Astrocyte of the spinal cord (primary cell): ENCODE measurements around the gene ATP8A1.

Experiments used
- DNase-seq: peaks from one replicate; pipeline ENCODE4 v3.0.0; 2011; ENCODE audit warnings: low read depth, low spot score
- H3K4me3 ChIP-seq: 2 replicates; pipeline ENCODE4 v1.5.1; 2011; ENCODE audit warnings: low read depth, mild to moderate bottlenecking, low read length, moderate library complexity
- in situ Hi-C: cut with HindIII; loops from 2 replicates; pipeline ENCODE4 v1.10.0; 2017; ENCODE audit warnings: low sequenced_read_pairs
- TF ChIP-seq, protein P1 (sequence below): IDR thresholded peaks from 2 replicates; pipeline ENCODE4 v1.5.1; 2012; ENCODE audit warnings: low read depth, mild to moderate bottlenecking, low read length, inconsistent platforms

Gene ATP8A1

DNA sequence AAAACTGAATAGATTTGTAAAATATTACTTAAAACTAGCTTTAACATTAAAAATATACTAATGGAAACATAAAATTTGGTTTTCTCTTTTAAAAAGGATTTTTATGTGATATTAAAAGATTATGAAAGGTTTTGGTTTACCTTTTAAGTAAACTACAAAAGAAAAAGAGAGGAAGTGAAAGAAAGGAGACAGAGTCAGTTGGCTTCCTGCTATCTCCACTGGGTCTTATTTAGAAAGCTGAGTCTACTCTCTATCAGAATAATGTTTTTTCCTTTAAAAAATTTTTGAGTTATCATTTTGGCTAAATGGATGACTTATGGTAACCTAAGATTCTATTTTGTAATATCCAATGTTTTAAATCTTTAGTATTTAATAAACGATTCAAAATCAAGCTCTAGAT, 21.6 kb upstream of the ATP8A1 start:
- TF ChIP-seq, protein P1, sequence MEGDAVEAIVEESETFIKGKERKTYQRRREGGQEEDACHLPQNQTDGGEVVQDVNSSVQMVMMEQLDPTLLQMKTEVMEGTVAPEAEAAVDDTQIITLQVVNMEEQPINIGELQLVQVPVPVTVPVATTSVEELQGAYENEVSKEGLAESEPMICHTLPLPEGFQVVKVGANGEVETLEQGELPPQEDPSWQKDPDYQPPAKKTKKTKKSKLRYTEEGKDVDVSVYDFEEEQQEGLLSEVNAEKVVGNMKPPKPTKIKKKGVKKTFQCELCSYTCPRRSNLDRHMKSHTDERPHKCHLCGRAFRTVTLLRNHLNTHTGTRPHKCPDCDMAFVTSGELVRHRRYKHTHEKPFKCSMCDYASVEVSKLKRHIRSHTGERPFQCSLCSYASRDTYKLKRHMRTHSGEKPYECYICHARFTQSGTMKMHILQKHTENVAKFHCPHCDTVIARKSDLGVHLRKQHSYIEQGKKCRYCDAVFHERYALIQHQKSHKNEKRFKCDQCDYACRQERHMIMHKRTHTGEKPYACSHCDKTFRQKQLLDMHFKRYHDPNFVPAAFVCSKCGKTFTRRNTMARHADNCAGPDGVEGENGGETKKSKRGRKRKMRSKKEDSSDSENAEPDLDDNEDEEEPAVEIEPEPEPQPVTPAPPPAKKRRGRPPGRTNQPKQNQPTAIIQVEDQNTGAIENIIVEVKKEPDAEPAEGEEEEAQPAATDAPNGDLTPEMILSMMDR = no peak

DNA sequence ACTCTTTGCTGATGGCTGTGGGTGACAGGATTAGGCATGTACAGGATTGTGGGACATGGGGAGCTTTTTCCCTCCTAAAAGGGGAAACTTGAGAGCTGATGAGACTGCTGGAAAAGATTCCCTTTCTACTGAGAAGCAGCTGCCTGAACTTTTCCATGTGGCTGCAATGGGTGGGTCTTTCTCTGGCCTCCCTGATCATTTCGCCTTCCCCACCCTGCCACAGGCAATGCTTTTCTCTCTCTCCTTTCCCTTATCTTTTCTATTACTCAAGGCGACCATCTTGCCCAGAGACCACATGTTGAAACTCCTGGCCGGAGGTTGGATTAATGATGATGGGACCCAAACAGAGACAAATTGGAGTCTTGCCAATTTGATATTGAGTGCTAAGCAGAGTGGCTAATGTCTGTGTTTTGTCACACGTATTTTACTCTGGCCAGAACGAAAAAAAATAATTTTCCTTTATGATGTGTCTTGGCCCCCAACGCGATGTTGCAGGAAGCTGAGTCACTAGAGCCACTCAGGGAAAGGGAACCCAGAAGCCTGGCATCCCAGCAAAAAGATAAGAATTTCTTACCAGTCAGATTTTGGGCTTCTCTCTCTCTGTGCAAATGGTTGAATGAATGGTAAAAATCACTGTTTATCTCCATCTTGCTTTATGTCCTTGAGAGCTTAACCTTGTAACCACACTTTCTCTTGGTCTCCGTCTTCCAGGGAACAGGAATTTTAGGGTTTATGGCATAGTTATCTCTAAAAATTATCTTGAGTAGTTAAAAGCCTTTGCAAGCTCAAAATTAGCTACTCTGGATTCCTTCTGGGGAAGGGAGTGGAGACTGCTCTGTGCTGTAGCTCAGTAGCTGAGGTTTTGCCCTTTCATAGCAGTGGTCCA, 19.4 kb upstream of the ATP8A1 start:
- in situ Hi-C loops = no loop called here
- H3K4me3 ChIP-seq = no peak overlapping the region
- TF ChIP-seq, protein P1 = no peak
- DNase-seq = no peak

More for the DNA sequence above, 21.6 kb upstream of the ATP8A1 start:
- in situ Hi-C loops = no loop called here
- no peak overlapping the region for H3K4me3 ChIP-seq
- DNase-seq = no peak

DNA sequence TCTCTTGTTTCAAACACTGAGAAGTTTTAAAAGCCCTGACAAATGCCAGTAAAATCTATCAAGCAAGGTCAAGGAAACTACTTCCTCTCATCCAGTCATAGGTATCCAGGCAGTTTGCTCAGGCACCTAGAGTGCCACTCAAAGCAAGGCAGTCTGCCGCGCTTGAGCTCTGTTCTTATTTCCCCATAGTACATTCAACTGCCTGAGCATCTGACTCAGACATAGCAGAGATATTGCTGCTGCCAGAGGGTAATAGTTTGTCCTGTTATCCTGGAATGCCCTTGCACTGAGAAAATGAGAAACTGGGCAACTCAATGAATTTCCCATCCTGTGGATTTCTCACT, 16.1 kb upstream of the ATP8A1 start:
- in situ Hi-C loops = no loop called here
- H3K4me3 ChIP-seq = no peak overlapping the region
- DNase-seq = peak; percentile 52
- TF ChIP-seq, protein P1 = no peak

DNA sequence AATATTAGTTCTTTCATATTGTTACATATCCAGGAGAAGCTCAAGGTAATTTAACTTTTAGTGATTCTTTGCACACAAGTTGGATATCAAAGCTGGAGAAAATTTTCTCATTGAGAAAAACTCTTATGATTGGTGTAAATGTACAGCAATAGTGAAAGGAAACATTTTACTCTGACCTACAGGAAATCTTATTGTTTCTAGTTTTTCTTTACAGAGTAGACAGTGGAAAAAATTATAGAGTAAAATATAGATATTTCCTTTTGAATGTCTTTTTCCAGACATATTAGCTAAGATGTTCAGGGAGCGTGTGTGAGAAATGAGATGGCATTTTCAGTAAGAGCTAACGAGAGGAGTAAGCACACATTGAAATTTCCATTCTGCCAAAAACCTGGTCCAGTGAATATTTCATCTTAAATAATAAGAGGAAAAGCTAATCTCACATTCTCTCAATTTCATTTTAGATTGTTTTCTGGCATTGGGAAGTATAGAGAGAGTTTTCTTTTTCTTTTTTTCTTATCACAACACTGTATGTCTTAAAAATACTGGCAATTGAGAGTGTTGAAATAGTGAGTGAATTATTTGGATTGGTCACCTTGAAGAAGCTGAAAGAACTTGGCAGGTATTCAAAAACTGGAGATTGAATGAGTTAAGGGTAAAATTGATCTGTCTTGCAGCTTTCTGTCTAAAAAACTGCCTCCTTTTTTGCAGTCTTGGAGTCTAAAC, 15.6 kb upstream of the ATP8A1 start:
- TF ChIP-seq, protein P1 = no peak
- DNase-seq = no peak
- in situ Hi-C loops = no loop called here
- H3K4me3 ChIP-seq = no peak overlapping the region

DNA sequence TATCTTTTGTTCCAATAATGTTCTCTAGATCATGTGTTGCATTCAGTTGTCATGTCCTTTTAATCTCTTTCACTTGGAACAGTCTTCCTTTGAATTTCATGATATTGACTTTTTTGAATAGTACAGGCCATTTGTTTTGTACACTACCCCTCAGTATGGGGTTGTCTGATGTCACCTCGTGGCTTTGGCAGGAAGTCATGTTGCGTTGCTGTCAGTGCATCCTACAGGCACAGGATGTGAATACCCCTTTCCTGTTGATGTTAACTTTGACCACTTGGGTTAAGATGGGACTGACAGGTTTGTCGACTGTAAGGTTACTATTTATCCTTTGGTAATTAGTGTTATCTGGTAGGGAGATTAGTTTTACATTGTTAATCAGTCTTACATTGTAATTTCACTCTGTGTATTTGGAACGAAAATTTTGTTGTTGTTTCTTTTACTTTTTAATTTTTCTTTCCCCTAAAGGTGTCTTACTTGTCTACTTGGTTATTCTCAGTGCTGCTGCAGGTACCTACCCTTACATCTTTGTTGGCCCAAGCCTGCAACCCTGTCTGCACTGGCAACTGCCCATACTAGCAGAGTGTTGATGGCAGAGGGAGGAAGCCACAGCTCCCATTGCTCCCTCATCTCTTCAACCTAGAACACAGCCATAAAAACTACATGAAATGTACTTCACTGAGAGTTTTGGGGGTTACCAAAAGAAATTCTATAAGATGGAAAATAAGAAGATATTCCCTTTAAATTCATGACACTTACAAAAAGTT, 14.7 kb upstream of the ATP8A1 start:
- no peak overlapping the region for H3K4me3 ChIP-seq
- no peak for DNase-seq
- TF ChIP-seq, protein P1 = no peak
- in situ Hi-C loops = no loop called here

DNA sequence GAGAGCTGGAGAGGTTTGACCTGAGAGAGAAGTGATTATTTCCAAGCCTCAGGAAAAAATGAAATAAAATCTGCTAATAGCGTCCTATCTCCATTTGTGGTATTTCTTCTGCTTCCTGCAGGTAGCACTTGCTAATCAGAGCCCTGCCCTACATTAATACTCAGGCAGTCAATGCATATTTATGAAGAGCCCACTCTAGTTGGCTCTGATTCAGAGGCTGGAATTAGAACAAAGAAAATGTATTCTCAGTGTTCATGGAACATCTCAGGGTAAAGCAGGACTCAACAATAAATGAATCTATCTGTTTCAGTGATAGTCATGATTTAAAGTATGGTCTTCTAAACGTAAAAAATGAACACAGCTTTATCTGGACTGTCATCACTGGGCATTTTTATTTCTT, 1.4 kb upstream of the ATP8A1 start:
- H3K4me3 ChIP-seq = no peak overlapping the region
- DNase-seq = no peak
- TF ChIP-seq, protein P1 = no peak
- in situ Hi-C loops = no loop called here
